GM04504 (cell line): ENCODE measurements around the gene PSME1.
A peak's percentile ranks its signal among the peaks of the same experiment; 100 is the strongest.

Source experiments
- DNase-seq: peaks from one replicate; pipeline ENCODE4 v3.0.0-alpha.2; 2012; ENCODE audit warnings: low read depth

Gene PSME1

GRCh38 chr14:24176599-24176998 is 40.6 kb downstream of the PSME1 start:
- DNase-seq: no peak

GRCh38 chr14:24177041-24177825 is 41.2 kb downstream of the PSME1 start:
- DNase-seq: no peak

GRCh38 chr14:24177891-24178290 is 41.9 kb downstream of the PSME1 start:
- DNase-seq: no peak

- no peak for DNase-seq
Observed at GRCh38 chr14:24178399-24179178, 42.6 kb downstream of the PSME1 start.

- no peak for DNase-seq
Observed at GRCh38 chr14:24179294-24179960, 43.4 kb downstream of the PSME1 start.

GRCh38 chr14:24179961-24180796 is 44.2 kb downstream of the PSME1 start:
- DNase-seq: peak; percentile 77

GRCh38 chr14:24181371-24182077 is 45.5 kb downstream of the PSME1 start:
- DNase-seq: no peak

- no peak for DNase-seq
Observed at GRCh38 chr14:24182110-24182882, 46.3 kb downstream of the PSME1 start.

- no peak for DNase-seq
Observed at GRCh38 chr14:24183014-24183481, 47.1 kb downstream of the PSME1 start.

- DNase-seq: no peak
Observed at GRCh38 chr14:24184104-24184970, 48.3 kb downstream of the PSME1 start.

GRCh38 chr14:24185026-24185425 is 49.0 kb downstream of the PSME1 start:
- DNase-seq: no peak

GRCh38 chr14:24185741-24186140 is 49.7 kb downstream of the PSME1 start:
- DNase-seq: no peak

- no peak for DNase-seq
Observed at GRCh38 chr14:24186831-24187538, 51.0 kb downstream of the PSME1 start.

- DNase-seq: no peak
Observed at GRCh38 chr14:24187539-24187915, 51.5 kb downstream of the PSME1 start.
